CD4-positive, alpha-beta T cell treated with Interleukin-17A for 1 hour (primary cell): Measurements from ENCODE around the gene TAS2R50.

Experiments used
- DNase-seq: peaks from one replicate; pipeline ENCODE4 v3.0.0-alpha.2; 2020

Gene TAS2R50

DNA sequence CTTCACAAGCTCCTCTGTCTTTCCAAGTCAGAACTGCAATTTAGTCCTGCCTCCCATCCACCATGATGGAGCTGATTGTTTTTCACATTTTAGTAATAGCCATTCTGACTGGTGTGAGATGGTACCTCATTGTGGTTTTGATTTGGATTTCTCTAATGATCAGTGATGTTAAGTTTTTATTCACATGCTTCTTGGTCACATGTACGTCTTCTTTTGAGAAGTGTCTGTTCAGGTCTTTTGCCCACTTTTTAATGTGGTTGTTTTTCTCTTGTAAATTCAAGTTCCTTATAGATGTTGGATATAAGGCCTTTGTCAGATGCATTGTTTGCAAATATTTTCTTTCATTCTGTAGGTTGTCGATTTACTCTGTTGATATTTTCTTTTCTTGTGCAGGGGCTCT is 43.5 kb downstream of the TAS2R50 start:
- no peak for DNase-seq

DNA sequence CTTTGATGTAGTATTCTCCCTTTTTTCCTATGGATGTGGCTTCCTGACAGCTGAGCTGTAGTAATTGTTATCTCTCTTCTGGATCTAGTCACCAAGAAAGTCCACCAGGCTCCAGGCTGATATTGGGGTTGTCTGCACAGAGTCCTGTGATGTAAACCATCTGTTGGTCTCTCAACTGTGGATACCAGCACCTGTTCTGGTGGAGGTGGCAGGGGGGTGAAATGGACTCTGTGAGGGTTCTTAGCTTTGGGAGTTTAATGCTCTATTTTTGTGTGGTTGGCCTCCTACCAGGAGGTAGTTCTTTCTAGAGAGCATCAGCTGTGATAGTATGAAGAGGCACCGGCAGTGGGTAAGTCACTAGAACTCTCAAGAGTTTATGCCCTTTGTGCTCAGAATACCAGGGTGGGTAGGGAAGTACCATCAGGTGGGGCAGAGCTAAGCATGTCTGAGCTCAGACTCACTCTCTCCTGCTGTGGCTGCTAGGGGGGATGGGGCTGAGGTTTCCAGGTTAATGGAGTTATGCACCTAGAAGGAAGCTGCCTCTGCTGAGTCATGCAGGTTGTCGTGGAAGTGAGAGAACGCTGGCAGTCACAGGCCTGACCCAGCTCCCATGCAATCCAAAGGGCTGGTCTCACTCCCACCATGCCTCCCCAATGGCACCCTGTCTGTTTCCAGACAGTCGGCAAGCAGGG is 44.6 kb downstream of the TAS2R50 start:
- no peak for DNase-seq

DNA sequence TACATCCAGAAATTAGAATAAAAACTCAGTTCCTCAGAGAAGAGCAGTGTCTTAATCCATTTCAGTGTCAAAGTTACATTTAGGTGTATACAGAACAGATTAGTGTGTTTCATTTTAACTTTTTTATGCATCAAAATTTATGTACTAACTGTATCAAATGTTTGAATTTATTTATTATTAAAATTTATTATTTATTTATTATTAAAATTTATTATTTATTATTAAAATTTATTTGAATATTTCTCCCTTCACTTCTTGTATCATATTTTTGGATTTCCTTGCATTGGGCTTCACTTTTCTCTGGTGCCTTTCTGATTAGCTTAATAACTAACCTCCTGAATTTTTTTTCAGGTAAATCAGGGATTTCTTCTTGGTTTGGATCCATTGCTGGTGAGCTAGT is 45.3 kb downstream of the TAS2R50 start:
- no peak for DNase-seq

DNA sequence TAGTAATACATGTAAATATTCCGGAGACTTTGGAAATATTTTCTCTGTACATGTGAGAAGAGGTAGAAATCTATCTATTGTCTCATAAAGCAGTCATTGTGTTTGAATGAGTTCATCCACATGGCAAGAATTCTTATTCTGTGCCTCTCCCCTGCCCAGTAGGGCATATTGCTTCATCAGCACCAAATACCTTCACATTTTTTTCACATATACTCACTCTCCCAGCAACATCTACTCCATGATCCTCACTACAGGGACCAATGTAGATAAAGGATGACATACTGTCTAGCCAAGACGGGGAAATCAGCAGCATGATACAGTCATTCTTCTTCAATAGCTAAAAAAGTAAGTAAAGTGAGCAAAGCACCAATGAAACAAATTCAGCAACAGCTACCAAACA is 46.3 kb downstream of the TAS2R50 start:
- no peak for DNase-seq

DNA sequence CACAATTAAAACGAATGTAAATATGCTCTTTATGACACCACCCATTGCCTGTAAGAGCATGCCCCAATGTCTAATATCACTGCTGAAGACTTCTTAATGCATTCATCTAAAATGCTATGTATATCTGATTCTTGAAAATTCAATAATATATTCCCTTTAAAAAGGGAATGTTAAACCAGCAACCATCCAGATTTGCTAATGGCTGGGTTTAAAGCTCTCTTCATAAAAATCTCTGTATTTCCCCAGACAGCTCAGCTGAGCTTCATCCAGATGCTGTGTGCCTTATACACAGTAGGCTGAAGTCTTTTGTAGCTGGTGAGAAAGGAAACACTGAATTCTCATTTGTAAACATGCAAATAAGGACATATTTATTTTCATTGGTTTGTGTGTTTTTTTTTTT is 47.5 kb downstream of the TAS2R50 start, which contains the start of gene TAS2R14:
TSS of gene TAS2R14 (minus strand) at position 101 of the 400 bp plus-strand sequence. CDS start at position 45, 56 bp downstream.
- DNase-seq, result no peak

DNA sequence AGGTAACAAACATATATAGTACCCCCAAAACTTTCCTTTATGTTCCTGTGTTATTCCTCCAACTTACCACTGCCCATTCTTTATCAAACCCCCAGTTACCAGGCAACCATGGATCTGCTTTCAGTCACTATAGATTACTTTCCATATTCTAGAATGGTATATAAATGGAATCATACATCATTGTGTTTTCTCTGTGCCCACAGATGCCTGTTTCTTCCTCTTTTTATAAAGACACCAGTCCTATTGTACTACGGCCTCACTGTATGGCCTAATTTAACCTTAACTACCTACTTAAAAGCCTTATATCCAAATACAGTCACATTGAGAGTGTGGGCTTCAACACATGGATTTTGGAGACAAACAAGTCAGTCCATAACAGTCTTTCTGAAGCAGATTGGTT is 50.2 kb downstream of the TAS2R50 start:
- DNase-seq, result no peak
